NCI-H2107 treated with DMSO at 0.1 percent for 48 hours (cell line): ENCODE measurements around the gene MAP1LC3A.

Experiments
- DNase-seq: peaks from one replicate; lab custom pipeline; 2025; ENCODE audit not compliant: unreplicated experiment; lab: John Stamatoyannopoulos, UW

The MAP1LC3A gene

GRCh38 chr20:34528921-34529297 is 29.6 kb upstream of the MAP1LC3A start:
- DNase-seq: no peak

- no peak for DNase-seq
These were observed 28.8 kb upstream of the MAP1LC3A start for GRCh38 chr20:34529742-34530141.

- no peak for DNase-seq
These were observed 28.2 kb upstream of the MAP1LC3A start for GRCh38 chr20:34530342-34530741.

GRCh38 chr20:34531608-34532265 is 26.8 kb upstream of the MAP1LC3A start:
- no peak for DNase-seq

- DNase-seq: no peak
These were observed 26.2 kb upstream of the MAP1LC3A start for GRCh38 chr20:34532320-34532719.

GRCh38 chr20:34532756-34533155 is 25.8 kb upstream of the MAP1LC3A start:
- no peak for DNase-seq

- DNase-seq: no peak
These were observed 23.9 kb upstream of the MAP1LC3A start for GRCh38 chr20:34534391-34535165.

- no peak for DNase-seq
These were observed 23.1 kb upstream of the MAP1LC3A start for GRCh38 chr20:34535301-34535840.

- no peak for DNase-seq
These were observed 22.7 kb upstream of the MAP1LC3A start for GRCh38 chr20:34535857-34536256.

GRCh38 chr20:34536798-34537394 is 21.6 kb upstream of the MAP1LC3A start:
- DNase-seq: no peak

GRCh38 chr20:34537651-34538050 is 20.9 kb upstream of the MAP1LC3A start:
- DNase-seq: no peak

GRCh38 chr20:34538671-34539123 is 19.8 kb upstream of the MAP1LC3A start:
- no peak for DNase-seq

GRCh38 chr20:34539756-34540155 is 18.8 kb upstream of the MAP1LC3A start:
- DNase-seq: no peak

GRCh38 chr20:34540596-34541263 is 17.8 kb upstream of the MAP1LC3A start:
- DNase-seq: no peak

GRCh38 chr20:34541264-34541901 is 17.1 kb upstream of the MAP1LC3A start:
- no peak for DNase-seq

- no peak for DNase-seq
These were observed 16.6 kb upstream of the MAP1LC3A start for GRCh38 chr20:34541917-34542316.

- no peak for DNase-seq
These were observed 16.1 kb upstream of the MAP1LC3A start for GRCh38 chr20:34542439-34542838.

- peak; percentile 12 for DNase-seq
These were observed 15.0 kb upstream of the MAP1LC3A start for GRCh38 chr20:34543463-34544056.

- peak; percentile 8 for DNase-seq
These were observed 14.3 kb upstream of the MAP1LC3A start for GRCh38 chr20:34544109-34544796.

- peak; percentile 90 for DNase-seq
These were observed 11.8 kb upstream of the MAP1LC3A start for GRCh38 chr20:34546751-34547181.
